Measurements from ENCODE around the gene KDELR1.

- TF ChIP-seq SUZ12 (IDR thresholded peaks at IDR 0.05; ENCODE audit: extremely low read depth, insufficient read depth, insufficient read length) (no peak), ZNF274 (IDR thresholded peaks at IDR 0.05; ENCODE audit: low read depth, low read length) (no peak)
Measured at GRCh38 chr19:48353677-48354076, 37.7 kb downstream of the KDELR1 start.
